GM23248 (cell line): ENCODE results near the gene DPPA3. TPM values are rescaled to one million over a fixed set of nuclear protein-coding genes. Genes with fewer than 3 reads are reported as not detected.
"Not testable (repeated sequence)": the region's sequence is repeated elsewhere in the genome, so short reads cannot be mapped to it uniquely, and the experiment has no call there.

Source experiments
- DNase-seq: peaks from one replicate; pipeline ENCODE4 v3.0.0-alpha.2; 2015
- H2AFZ ChIP-seq: fragments of 200-600 bp; sonication (generic); 2 replicates; pipeline ENCODE4 v1.6.1; 2016; ENCODE audit warnings: antibody characterized with exemption
- H3F3A ChIP-seq: fragments of 200-600 bp; sonication (generic); 2 replicates; pipeline ENCODE4 v1.6.1; 2016; ENCODE audit warnings: mild to moderate bottlenecking, antibody characterized with exemption, mixed run types; ENCODE audit not compliant: insufficient read depth
- H3K27ac ChIP-seq: fragments of 200-600 bp; sonication (generic); 2 replicates; pipeline ENCODE4 v1.5.1; 2016; ENCODE audit warnings: mild to moderate bottlenecking
- H3K27me3 ChIP-seq: fragments of 200-600 bp; sonication (generic); replicated peaks from 2 replicates; pipeline ENCODE4 v1.6.1; 2016; ENCODE audit warnings: mild to moderate bottlenecking; ENCODE audit not compliant: insufficient read depth
- H3K36me3 ChIP-seq: fragments of 200-600 bp; sonication (generic); 2 replicates; pipeline ENCODE4 v1.6.1; 2016; ENCODE audit warnings: low read depth, mild to moderate bottlenecking
- H3K4me1 ChIP-seq: fragments of 200-600 bp; sonication (generic); 2 replicates; pipeline ENCODE4 v1.6.1; 2016; ENCODE audit warnings: mild to moderate bottlenecking; ENCODE audit not compliant: insufficient read depth
- H3K4me2 ChIP-seq: fragments of 200-600 bp; sonication (generic); one replicate; pipeline ENCODE4 v1.6.1; 2016; ENCODE audit warnings: mild to moderate bottlenecking; ENCODE audit not compliant: unreplicated experiment
- H3K4me3 ChIP-seq: fragments of 200-600 bp; sonication (generic); 2 replicates; pipeline ENCODE4 v1.5.1; 2016; ENCODE audit warnings: mild to moderate bottlenecking
- H3K79me2 ChIP-seq: fragments of 200-600 bp; sonication (generic); 2 replicates; pipeline ENCODE4 v1.6.1; 2016; ENCODE audit warnings: mild to moderate bottlenecking; ENCODE audit not compliant: insufficient read depth
- H3K9ac ChIP-seq: fragments of 200-600 bp; sonication (generic); 2 replicates; pipeline ENCODE4 v1.6.1; 2016; ENCODE audit warnings: mild to moderate bottlenecking
- H3K9me2 ChIP-seq: fragments of 200-600 bp; sonication (generic); 2 replicates; pipeline ENCODE4 v1.6.1; 2016; ENCODE audit warnings: mixed run types, mild to moderate bottlenecking, moderate library complexity; ENCODE audit not compliant: insufficient read depth
- H3K9me3 ChIP-seq: fragments of 200-600 bp; sonication (generic); one replicate; pipeline ENCODE4 v1.6.1; 2017; ENCODE audit warnings: low read depth
- H4K20me1 ChIP-seq: fragments of 200-600 bp; sonication (generic); 2 replicates; pipeline ENCODE4 v1.6.0; 2016; ENCODE audit not compliant: insufficient read depth
- EZH2 ChIP-seq: fragments of 200-600 bp; sonication (generic); IDR thresholded peaks from 2 replicates; pipeline ENCODE4 v1.6.1; 2018; ENCODE audit warnings: antibody characterized with exemption, mild to moderate bottlenecking; ENCODE audit not compliant: insufficient read depth, poor library complexity, severe bottlenecking
- EZH2phosphoT487 ChIP-seq: fragments of 200-600 bp; sonication (generic); IDR thresholded peaks from 2 replicates; pipeline ENCODE4 v1.6.1; 2018; ENCODE audit warnings: antibody characterized with exemption, moderate library complexity, mild to moderate bottlenecking, low read depth; ENCODE audit not compliant: insufficient read depth
- WGBS, 2 experiments: methylation state at CpG; one replicate each; pipeline ENCODE4 v1.1.6; 2015 to 2017; ENCODE audit warnings: low lambda C conversion rate in 2 of 2, low coverage in 1 of 2; ENCODE audit errors: missing lambda C conversion rate in 2 of 2; 5-methylcytosine and 5-hydroxymethylcytosine counted together
- in situ Hi-C: fragments of 300-500 bp; cut with MboI; formaldehyde crosslinking; loops from 2 replicates; pipeline ENCODE4 v1.15.0; 2020
- polyA plus RNA-seq: library from polyadenylated mRNA; unstranded; fragments of >200 nt; fragmentation: Nextera tagmentation; extraction: Ambion mirVana; gene quantifications from 2 replicates; pipeline ENCODE4 v1.2.1, GENCODE V29; 2016
- total RNA-seq: library from RNA; depleted of rRNA; stranded (reverse); fragments of >200 nt; shearing (Covaris generic); gene quantifications from 2 replicates; pipeline ENCODE4 v1.2.3, GENCODE V29; 2014

The DPPA3 gene
- total and polyA plus RNA-seq, 2 experiments from 2014 or later, result not detected

DNA sequence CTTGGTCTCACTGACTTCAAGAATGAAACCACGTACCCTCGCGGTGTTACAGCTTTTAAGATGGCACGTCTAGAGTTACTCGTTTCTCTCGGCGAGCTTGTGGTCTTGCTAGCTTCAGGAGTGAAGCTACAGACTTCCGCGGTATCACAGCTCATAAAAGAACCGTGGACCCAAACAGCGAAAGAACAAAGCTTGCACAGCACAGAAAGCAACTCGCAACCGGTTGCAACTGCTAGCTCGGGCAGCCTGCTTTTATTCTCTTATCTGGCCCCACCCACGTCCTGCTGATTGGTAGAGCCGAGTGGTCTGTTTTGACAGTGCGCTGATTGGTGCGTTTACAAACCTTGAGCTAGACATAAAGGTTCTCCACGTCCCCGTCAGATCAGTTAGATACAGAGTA lies 40.2 kb downstream of the DPPA3 start:
- H3K9me3 ChIP-seq, result no peaks in the 10 kb centered on the region
- H3K9me2 ChIP-seq, result no peaks in the 10 kb centered on the region
- H3K27me3 ChIP-seq, result no peaks in the 10 kb centered on the region; the same call in none of the 2 replicates
- H3K9ac ChIP-seq, result no peak overlapping the region
- H3K36me3 ChIP-seq, result no peaks in the 10 kb centered on the region
- H4K20me1 ChIP-seq, result no peaks in the 10 kb centered on the region
- H3K4me2 ChIP-seq, result no peak overlapping the region
- no peak overlapping the region for H2AFZ ChIP-seq
- no peaks in the 10 kb centered on the region for H3K79me2 ChIP-seq
- no peak for DNase-seq
- WGBS, 2 experiments, result 61 to 63% methylated on average over 20 of the region's 20 CpGs
- H3K4me3 ChIP-seq, result no peak overlapping the region
- no peaks in the 10 kb centered on the region for H3F3A ChIP-seq
- H3K27ac ChIP-seq, result no peak overlapping the region
- H3K4me1 ChIP-seq, result no peaks in the 10 kb centered on the region
- in situ Hi-C loops, result no loop called here
- TF ChIP-seq EZH2phosphoT487 (no peak), EZH2 (no peak)

DNA sequence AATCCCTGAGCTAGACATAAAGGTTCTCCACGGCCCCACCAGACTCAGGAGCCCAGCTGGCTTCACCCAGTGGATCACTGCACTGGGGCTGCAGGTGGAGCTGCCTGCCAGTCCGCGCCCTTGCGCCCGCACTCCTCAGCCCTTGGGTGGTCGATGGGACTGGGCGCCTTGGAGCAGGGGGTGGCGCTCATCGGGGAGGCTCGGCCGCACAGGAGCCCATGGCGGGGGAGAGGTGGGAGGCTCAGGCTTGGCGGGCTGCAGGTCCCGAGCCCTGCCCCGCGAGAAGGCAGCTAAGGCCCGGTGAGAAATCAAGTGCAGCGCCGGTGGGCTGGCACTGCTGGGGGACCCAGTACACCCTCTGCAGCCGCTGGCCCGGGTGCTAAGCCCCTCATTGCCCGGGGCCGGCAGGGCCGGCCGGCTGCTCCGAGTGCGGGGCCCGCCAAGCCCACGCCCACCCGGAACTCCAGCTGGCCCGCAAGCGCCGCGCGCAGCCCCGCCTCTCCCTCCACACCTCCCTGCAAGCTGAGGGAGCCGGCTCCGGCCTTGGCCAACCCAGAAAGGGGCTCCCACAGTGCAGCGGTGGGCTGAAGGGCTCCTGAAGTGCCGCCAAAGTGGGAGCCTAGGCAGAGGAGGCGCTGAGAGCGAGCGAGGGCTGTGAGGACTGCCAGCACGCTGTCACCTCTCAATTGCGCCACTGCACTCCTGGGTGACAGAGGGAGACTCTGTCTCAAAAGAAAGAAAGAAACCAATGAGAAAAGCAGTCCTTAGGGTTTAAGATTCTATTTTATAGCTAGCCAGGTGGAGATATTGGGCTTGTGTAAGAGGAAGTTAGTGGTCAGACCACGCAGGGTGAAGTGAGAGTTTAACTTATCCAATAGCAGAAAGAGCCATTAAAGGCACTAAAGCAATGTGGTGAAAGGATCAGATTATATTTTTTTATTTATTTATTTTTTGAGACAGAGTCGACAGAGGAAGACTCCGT lies 41.0 kb downstream of the DPPA3 start:
- H3K27ac ChIP-seq, H3K9me2 ChIP-seq, DNase-seq, H3K36me3 ChIP-seq, H4K20me1 ChIP-seq, in situ Hi-C loops, H3K4me2 ChIP-seq, H3K9ac ChIP-seq, H3K4me1 ChIP-seq, H3K79me2 ChIP-seq, H2AFZ ChIP-seq, H3K9me3 ChIP-seq, H3K4me3 ChIP-seq, H3F3A ChIP-seq, H3K27me3 ChIP-seq: not testable (repeated sequence)
- 78 to 79% methylated on average over 25 to 34 of the region's 48 CpGs for WGBS, 2 experiments

DNA sequence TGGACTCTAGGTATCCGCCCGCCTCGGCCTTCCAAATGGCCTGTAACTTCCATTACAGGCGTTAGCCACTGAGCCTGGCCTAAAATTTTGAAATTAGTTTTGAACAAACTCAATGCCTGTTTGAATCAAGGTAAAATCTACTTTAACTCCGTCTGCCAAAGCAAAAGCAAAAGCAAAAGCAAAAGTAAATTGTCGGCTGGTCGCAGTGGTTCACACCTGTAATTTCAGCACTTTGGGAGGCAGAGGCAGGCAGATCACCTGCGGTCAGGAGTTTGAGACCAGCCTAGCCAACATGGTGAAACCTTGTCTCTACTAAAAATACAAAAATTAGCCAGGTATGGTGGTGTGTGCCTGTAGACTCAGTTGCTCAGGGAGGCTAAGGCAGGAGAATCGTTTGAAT lies 44.4 kb downstream of the DPPA3 start:
- H3K79me2 ChIP-seq, H3K4me1 ChIP-seq, in situ Hi-C loops, H3K9ac ChIP-seq, H3F3A ChIP-seq, H3K4me2 ChIP-seq, H2AFZ ChIP-seq, H4K20me1 ChIP-seq, H3K4me3 ChIP-seq, H3K27ac ChIP-seq, DNase-seq, H3K36me3 ChIP-seq, H3K9me3 ChIP-seq, H3K9me2 ChIP-seq: not testable (repeated sequence)
- peaks cover 15% of the 10 kb centered on the region; the same call in 1 of the 2 replicates for H3K27me3 ChIP-seq
- 58 to 65% methylated on average over 9 of the region's 9 CpGs for WGBS, 2 experiments

DNA sequence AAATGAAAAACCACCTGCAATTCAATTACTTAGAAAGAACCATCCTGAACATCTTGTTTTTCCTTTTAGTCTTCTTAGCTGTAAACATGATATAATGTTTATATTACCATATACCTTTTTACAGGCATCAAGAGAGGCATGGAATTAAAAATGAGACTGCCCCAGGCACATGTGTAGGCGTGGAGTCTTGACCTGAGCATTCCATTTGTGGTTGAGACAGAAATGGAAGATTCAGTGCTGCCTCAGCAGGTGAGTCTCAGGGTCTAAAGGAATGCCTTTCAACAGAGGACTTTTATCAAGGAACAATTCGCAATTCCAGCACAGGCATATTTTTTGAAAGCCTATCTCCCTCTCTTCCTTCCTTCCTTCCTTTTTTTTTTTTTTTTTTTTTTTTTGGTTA lies 45.8 kb downstream of the DPPA3 start:
- H3K27me3 ChIP-seq, result peaks cover 15% of the 10 kb centered on the region; the same call in 1 of the 2 replicates
- no peaks in the 10 kb centered on the region for H3K36me3 ChIP-seq

More for the DNA sequence above, 45.8 kb downstream of the DPPA3 start:
- no peak for TF ChIP-seq EZH2
- no peak for TF ChIP-seq EZH2phosphoT487
- H2AFZ ChIP-seq, result no peak overlapping the region
- H3K4me2 ChIP-seq, result no peak overlapping the region
- DNase-seq, result no peak
- no peaks in the 10 kb centered on the region for H3F3A ChIP-seq
- in situ Hi-C loops, result no loop called here
- no peak overlapping the region for H3K27ac ChIP-seq
- no peaks in the 10 kb centered on the region for H3K9me2 ChIP-seq
- H3K9me3 ChIP-seq, result no peaks in the 10 kb centered on the region
- H3K4me3 ChIP-seq, result no peak overlapping the region
- H3K79me2 ChIP-seq, result no peaks in the 10 kb centered on the region
- no peaks in the 10 kb centered on the region for H4K20me1 ChIP-seq
- H3K9ac ChIP-seq, result no peak overlapping the region
- H3K4me1 ChIP-seq, result no peaks in the 10 kb centered on the region
- WGBS, 2 experiments, result 24 to 41% methylated on average over 2 of the region's 2 CpGs
